Epithelial cell of proximal tubule (primary cell): Measurements from ENCODE around the gene CYP4F2. TPM values are rescaled to one million over a fixed set of nuclear protein-coding genes. Genes with fewer than 3 reads are reported as not detected.

Experiments used
- DNase-seq: peaks from one replicate; pipeline ENCODE4 v3.0.0-alpha.2; 2011; ENCODE audit warnings: low read depth
- H3K4me3 ChIP-seq: 2 replicates; pipeline ENCODE4 v1.5.1; 2011; ENCODE audit warnings: low read depth, mild to moderate bottlenecking, low read length
- total RNA-seq: library from RNA; depleted of rRNA; stranded (reverse); fragments of >200 nt; gene quantifications from 2 replicates; pipeline ENCODE4 v1.2.3, GENCODE V29; 2015
- TF ChIP-seq, protein P1 (sequence below): conservative IDR thresholded peaks from 2 replicates; pipeline ENCODE4 v1.5.1; 2012; ENCODE audit warnings: low read depth, mild to moderate bottlenecking, low read length

CYP4F2 gene
- total RNA-seq, 1 donor from 2014 or later = not detected

- peak; percentile 26 for DNase-seq
- TF ChIP-seq, protein P1, sequence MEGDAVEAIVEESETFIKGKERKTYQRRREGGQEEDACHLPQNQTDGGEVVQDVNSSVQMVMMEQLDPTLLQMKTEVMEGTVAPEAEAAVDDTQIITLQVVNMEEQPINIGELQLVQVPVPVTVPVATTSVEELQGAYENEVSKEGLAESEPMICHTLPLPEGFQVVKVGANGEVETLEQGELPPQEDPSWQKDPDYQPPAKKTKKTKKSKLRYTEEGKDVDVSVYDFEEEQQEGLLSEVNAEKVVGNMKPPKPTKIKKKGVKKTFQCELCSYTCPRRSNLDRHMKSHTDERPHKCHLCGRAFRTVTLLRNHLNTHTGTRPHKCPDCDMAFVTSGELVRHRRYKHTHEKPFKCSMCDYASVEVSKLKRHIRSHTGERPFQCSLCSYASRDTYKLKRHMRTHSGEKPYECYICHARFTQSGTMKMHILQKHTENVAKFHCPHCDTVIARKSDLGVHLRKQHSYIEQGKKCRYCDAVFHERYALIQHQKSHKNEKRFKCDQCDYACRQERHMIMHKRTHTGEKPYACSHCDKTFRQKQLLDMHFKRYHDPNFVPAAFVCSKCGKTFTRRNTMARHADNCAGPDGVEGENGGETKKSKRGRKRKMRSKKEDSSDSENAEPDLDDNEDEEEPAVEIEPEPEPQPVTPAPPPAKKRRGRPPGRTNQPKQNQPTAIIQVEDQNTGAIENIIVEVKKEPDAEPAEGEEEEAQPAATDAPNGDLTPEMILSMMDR = peak; percentile 75
- no peak overlapping the region for H3K4me3 ChIP-seq
Measured at GRCh38 chr19:15869109-15869555, 28.7 kb downstream of the CYP4F2 start.

DNA sequence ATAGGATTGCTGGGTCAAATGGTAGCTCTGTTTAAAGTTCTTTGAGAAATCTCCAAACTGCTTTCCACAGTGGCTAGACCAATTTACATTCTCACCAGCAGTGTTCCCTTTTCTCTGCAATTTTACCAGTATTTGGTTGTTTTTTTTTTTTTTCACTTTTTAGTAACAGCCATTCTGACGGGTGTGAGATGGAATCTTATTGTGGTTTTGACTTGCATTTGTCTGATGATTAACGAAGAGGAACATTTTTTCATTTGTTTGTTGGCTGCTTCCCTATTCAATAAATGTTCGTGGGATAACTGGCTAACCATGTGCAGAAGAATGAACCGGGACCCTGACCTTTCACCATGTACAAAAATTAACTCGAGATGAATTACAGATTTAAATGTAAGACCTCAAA is 31.2 kb downstream of the CYP4F2 start:
- TF ChIP-seq, protein P1 = no peak
- no peak overlapping the region for H3K4me3 ChIP-seq
- peak; percentile 10 for DNase-seq

DNA sequence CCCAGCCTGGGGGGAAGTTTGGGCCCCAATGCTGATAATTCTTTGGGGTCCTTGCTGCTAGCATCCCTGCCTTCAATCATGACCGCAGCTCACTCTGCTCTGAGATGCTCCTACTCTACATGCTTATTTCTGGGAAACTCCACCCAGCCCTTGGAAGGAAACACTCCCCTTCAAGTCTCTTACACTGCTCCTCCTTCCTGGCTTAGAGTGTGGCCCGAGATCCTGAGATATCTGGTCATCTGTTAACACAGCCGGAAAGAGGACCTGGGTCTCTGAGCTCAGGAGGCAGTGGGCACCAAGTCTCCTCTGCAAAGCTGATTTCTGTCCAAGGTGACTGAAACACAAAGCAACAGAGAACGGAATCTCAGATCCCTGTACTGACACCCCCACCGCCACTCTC is 33.0 kb downstream of the CYP4F2 start:
- TF ChIP-seq, protein P1 = no peak
- DNase-seq = no peak
- H3K4me3 ChIP-seq = no peak overlapping the region

DNA sequence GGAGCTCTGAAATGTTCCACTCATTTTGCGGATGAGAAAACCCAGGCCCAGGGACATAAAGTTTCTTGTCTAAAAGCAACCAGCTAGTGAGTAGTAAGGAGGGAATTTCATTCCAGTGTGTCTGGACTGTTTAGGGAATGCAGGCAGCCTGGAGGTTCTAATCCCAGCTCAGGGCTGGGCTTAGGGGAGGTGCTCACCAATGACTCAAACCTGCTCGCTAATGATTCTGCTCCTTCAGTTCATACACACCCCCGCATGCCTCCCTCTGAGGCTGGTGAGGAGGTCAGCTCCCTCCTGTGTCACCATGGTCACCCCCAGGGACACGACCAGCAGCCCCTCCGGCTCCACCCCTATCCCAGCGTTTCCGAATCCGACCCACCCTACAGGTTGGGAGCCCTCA is 34.6 kb downstream of the CYP4F2 start:
- TF ChIP-seq, protein P1 = no peak
- no peak overlapping the region for H3K4me3 ChIP-seq
- DNase-seq = no peak

- no peak overlapping the region for H3K4me3 ChIP-seq
Measured at GRCh38 chr19:15862444-15862843, 35.4 kb downstream of the CYP4F2 start.

GRCh38 chr19:15860522-15860921 is 37.4 kb downstream of the CYP4F2 start:
- no peak overlapping the region for H3K4me3 ChIP-seq
- DNase-seq = no peak
- TF ChIP-seq, protein P1 = no peak

More at GRCh38 chr19:15862444-15862843, 35.4 kb downstream of the CYP4F2 start:
- no peak for DNase-seq
- TF ChIP-seq, protein P1 = no peak

DNA sequence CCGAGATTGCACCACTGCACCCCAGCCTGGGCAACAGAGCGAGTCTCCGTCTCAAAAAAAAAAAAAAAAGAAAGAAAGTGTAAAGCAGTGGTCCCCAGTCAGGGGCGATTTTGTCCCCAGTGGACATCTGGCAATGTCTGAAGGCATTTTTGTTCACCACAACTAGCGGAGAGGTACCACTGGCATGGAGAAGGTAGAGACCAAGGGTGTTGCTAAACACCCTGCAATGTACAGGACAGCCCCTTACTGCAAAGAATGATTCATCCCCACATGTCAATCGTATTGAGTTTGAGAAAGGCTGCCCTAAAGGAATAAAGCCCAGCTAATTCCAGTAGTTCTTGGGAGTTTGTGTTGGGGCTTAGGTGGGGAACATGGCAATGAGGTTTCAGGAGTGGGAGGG is 38.7 kb downstream of the CYP4F2 start:
- H3K4me3 ChIP-seq = no peak overlapping the region
- no peak for DNase-seq
- TF ChIP-seq, protein P1 = no peak
